ENCODE data around the gene SIGLEC10. TPM values are rescaled to one million over a fixed set of nuclear protein-coding genes. Genes with fewer than 3 reads are reported as not detected.

Gene SIGLEC10
- total RNA-seq, 1 experiment from 2014 or later = not detected

- no peaks in the 10 kb centered on the region for H3K4me1 Mint-ChIP-seq (ENCODE audit: low read depth, unreplicated experiment)
- H3K36me3 Mint-ChIP-seq (ENCODE audit: insufficient read depth, unreplicated experiment) = peaks cover 33% of the 10 kb centered on the region
- intact Hi-C loops (cut with micrococcal nuclease; ENCODE audit: unreplicated experiment) = no loop called here
- no peaks in the 10 kb centered on the region for H3K9me3 Mint-ChIP-seq (ENCODE audit: low read depth, unreplicated experiment)
- CTCF ChIA-PET = interaction anchor here (0.7 kb wide), 1 partner anchor 13 kb away, joined by 9 read pairs; no protein-coding TSS in a partner anchor
- H3K4me3 Mint-ChIP-seq (ENCODE audit: low read depth, unreplicated experiment) = no peak overlapping the region
- TF ChIP-seq, protein P1, sequence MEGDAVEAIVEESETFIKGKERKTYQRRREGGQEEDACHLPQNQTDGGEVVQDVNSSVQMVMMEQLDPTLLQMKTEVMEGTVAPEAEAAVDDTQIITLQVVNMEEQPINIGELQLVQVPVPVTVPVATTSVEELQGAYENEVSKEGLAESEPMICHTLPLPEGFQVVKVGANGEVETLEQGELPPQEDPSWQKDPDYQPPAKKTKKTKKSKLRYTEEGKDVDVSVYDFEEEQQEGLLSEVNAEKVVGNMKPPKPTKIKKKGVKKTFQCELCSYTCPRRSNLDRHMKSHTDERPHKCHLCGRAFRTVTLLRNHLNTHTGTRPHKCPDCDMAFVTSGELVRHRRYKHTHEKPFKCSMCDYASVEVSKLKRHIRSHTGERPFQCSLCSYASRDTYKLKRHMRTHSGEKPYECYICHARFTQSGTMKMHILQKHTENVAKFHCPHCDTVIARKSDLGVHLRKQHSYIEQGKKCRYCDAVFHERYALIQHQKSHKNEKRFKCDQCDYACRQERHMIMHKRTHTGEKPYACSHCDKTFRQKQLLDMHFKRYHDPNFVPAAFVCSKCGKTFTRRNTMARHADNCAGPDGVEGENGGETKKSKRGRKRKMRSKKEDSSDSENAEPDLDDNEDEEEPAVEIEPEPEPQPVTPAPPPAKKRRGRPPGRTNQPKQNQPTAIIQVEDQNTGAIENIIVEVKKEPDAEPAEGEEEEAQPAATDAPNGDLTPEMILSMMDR (IDR thresholded peaks at IDR 0.05; ENCODE audit: unreplicated experiment) = no peak
- no peak overlapping the region for H3K27ac Mint-ChIP-seq (ENCODE audit: unreplicated experiment)
- no peak for DNase-seq
- peaks cover 51% of the 10 kb centered on the region for H3K27me3 Mint-ChIP-seq (ENCODE audit: unreplicated experiment)
- BruUV-seq (replicated peaks) = no TSS peak
Observed at GRCh38 chr19:51371186-51371690, 46.2 kb downstream of the SIGLEC10 start.

DNA sequence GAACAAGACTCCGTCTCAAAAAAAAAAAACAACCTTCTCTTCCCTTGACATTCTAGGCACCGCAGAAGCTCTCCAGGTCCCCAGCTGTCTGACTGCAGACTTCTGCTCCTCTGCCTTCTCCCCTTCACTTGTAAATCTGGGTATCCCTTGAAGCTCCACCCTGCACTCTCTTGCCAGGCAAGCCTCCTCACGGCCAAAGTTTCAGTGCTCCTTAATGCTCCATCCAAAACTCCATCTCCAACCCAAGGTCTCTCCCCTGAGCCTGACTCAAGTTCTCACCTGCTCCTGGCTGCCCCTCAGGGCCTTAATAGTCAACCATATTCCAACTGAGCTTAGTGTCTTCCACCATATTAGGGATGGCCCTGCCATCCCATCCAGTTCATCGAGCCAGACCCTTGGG lies 47.2 kb downstream of the SIGLEC10 start:
- DNase-seq = no peak
- no TSS peak for BruUV-seq (replicated peaks)
- no peaks in the 10 kb centered on the region for H3K4me1 Mint-ChIP-seq (ENCODE audit: low read depth, unreplicated experiment)
- intact Hi-C loops (cut with micrococcal nuclease; ENCODE audit: unreplicated experiment) = no loop called here
- H3K36me3 Mint-ChIP-seq (ENCODE audit: insufficient read depth, unreplicated experiment) = peaks cover 43% of the 10 kb centered on the region
- no peaks in the 10 kb centered on the region for H3K9me3 Mint-ChIP-seq (ENCODE audit: low read depth, unreplicated experiment)
- TF ChIP-seq, protein P1 (IDR thresholded peaks at IDR 0.05; ENCODE audit: unreplicated experiment) = no peak
- no peak overlapping the region for H3K27ac Mint-ChIP-seq (ENCODE audit: unreplicated experiment)
- CTCF ChIA-PET = interaction anchor here (0.7 kb wide), 1 partner anchor 249 kb away, joined by 4 read pairs; no protein-coding TSS in a partner anchor
- peaks cover 51% of the 10 kb centered on the region for H3K27me3 Mint-ChIP-seq (ENCODE audit: unreplicated experiment)
- no peak overlapping the region for H3K4me3 Mint-ChIP-seq (ENCODE audit: low read depth, unreplicated experiment)

DNA sequence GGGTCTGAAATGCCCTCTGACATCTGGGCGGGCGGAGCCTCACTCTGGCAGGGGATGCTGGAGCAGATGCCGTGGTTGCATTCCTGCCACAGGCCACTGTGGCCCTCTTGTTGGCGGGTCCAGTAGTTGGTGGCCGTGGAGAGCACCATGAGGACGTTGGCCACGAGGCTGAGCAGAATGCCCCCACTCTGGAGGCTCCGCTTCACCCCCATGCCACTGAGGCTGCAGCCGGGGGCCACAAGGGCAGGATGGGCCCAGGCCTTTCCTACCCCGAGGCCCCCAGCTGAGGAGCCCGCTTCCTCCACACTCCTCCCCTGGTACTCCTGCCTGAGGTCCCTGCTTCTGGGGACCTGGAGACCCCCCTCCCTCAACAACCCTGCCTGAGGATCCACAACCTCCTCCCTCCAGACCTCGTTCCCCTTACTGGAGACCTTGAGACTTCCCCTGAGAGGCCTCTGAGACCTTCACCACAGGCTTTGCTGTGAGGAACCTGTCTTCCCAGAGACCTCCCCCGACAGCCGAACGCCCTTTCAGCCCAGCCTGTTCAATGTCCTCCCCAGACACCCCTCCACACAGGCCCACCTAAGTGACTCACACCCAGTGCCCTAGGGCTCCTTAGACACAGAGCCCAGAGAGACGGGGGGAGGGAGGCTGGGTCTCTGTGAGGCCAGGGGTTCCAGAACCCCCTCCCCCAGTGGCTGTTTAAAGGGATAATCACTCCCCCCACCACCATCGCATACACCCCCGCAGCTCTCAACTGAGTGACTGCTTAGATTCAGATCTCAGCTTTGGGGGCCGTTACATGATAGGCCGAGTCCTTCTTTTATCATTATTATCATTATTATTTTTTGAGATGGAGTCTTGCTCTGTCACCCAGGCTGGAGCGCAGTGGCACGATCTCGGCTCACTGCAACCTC lies 48.8 kb downstream of the SIGLEC10 start, which contains the start of gene CLDND2:
TSS of gene CLDND2 (minus strand) at position 638 of the 917 bp plus-strand sequence. CDS start at position 212, 426 bp downstream.
- Mint-ChIP-seq H3K4me3 (ENCODE audit: low read depth, unreplicated experiment) (peak within 1 kb of the TSS; percentile 80), H3K27ac (ENCODE audit: unreplicated experiment) (peak within 1 kb of the TSS; percentile 93), H3K27me3 (ENCODE audit: unreplicated experiment) (peaks cover 40% of the 10 kb centered on the region), H3K9me3 (ENCODE audit: low read depth, unreplicated experiment) (no peaks in the 10 kb centered on the region), H3K36me3 (ENCODE audit: insufficient read depth, unreplicated experiment) (peaks cover 49% of the 10 kb centered on the region), H3K4me1 (ENCODE audit: low read depth, unreplicated experiment) (peaks cover 12% of the 10 kb centered on the region)
- DNase-seq = no peak
- intact Hi-C loops (cut with micrococcal nuclease; ENCODE audit: unreplicated experiment) = no loop called here
- CTCF ChIA-PET = interaction anchor here (1.3 to 1.7 kb wide), 2 partner anchors 29 to 320 kb away, joined by 6 to 17 read pairs; no protein-coding TSS in a partner anchor
- TF ChIP-seq, protein P1 (IDR thresholded peaks at IDR 0.05; ENCODE audit: unreplicated experiment) = no peak
- BruUV-seq (replicated peaks) = no TSS peak

DNA sequence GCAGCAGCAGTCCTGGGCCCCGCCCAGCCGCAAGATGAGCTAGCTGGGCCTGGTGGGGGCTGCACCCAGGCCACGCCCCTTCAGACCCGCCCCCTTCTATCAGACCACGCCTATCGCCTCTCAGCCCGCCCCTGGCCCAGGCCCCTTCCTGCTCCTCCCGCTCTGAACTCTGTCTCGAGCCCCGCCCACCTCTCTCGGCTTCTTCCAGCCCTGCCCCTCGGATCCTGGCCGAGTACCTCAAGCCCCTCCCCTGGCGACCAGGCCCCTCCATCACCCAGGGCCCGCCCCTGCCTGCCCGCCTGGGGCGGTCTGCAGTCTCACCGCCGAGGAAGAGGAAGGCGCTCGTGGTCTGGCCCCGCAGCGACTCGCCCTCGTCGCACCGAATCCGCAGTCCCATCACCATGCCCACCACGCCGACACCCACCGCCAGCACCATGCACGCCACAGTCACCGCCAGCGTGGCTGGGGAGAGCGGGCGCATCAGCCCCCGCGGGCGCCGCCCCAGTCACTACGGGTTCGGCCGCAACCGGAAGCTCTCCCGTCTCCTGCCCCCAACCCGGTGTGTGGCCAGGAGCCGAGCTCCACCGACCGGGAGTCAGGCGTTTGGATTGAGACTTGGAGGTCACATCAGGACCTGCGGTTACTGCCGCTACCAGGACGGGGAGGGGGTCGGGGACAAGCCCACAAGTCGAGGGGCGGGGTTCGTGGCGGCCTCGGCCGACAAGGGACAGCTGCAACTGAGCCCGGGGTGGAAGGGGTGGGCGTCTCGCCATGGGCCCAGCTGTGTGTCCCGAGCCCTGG lies 49.7 kb downstream of the SIGLEC10 start:
- Mint-ChIP-seq H3K4me3 (ENCODE audit: low read depth, unreplicated experiment) (peak overlapping the region; percentile 80), H3K27ac (ENCODE audit: unreplicated experiment) (peak overlapping the region; percentile 93), H3K4me1 (ENCODE audit: low read depth, unreplicated experiment) (peaks cover 20% of the 10 kb centered on the region), H3K27me3 (ENCODE audit: unreplicated experiment) (peaks cover 32% of the 10 kb centered on the region), H3K36me3 (ENCODE audit: insufficient read depth, unreplicated experiment) (peaks cover 57% of the 10 kb centered on the region), H3K9me3 (ENCODE audit: low read depth, unreplicated experiment) (no peaks in the 10 kb centered on the region)
- CTCF ChIA-PET = interaction anchor here (0.6 to 1.7 kb wide), 7 partner anchors 8 to 639 kb away, joined by 3 to 17 read pairs (median 3); partner anchors contain the start of gene LIM2
- intact Hi-C loops (cut with micrococcal nuclease; ENCODE audit: unreplicated experiment) = loop anchor here (2.0 kb wide), 1 partner anchor 29 kb away; no protein-coding TSS in a partner anchor
- TSS peak; percentile 79 for BruUV-seq (replicated peaks)
- DNase-seq = peak; percentile 100
- TF ChIP-seq, protein P1 (IDR thresholded peaks at IDR 0.05; ENCODE audit: unreplicated experiment) = no peak

All from Calu3 (cell line).